Calu3 (cell line): ENCODE measurements around the gene IFIT5. TPM values are rescaled to one million over a fixed set of nuclear protein-coding genes. Genes with fewer than 3 reads are reported as not detected.

Experiments used
- BruUV-seq: library from RNA; stranded (reverse); fragments of 400-500 nt; replicated peaks from 2 replicates; lab custom pipeline; 2021; lab: Mats Ljungman, UMichigan
- CTCF ChIA-PET: fragments of 300-600 bp; sonication (Branson Sonifier 250); formaldehyde crosslinking; loops from one replicate; lab custom pipeline; 2022; ENCODE audit warnings: antibody characterized with exemption; lab: Charles Lee
- DNase-seq: peaks from one replicate; pipeline ENCODE4 v3.0.0; 2022
- H3K27ac Mint-ChIP-seq: one replicate; pipeline ENCODE4 v1.8.0; 2022; ENCODE audit warnings: mixed read lengths; ENCODE audit not compliant: unreplicated experiment
- H3K27me3 Mint-ChIP-seq: one replicate; pipeline ENCODE4 v1.8.0; 2022; ENCODE audit warnings: mixed read lengths; ENCODE audit not compliant: unreplicated experiment
- H3K36me3 Mint-ChIP-seq: one replicate; pipeline ENCODE4 v1.8.0; 2022; ENCODE audit warnings: mild to moderate bottlenecking, moderate library complexity, mixed read lengths; ENCODE audit not compliant: insufficient read depth, unreplicated experiment
- H3K4me1 Mint-ChIP-seq: one replicate; pipeline ENCODE4 v1.8.0; 2022; ENCODE audit warnings: mild to moderate bottlenecking, low read depth, mixed read lengths; ENCODE audit not compliant: unreplicated experiment
- H3K4me3 Mint-ChIP-seq: one replicate; pipeline ENCODE4 v1.8.0; 2022; ENCODE audit warnings: mild to moderate bottlenecking, low read depth, moderate library complexity, mixed read lengths; ENCODE audit not compliant: unreplicated experiment
- H3K9me3 Mint-ChIP-seq: one replicate; pipeline ENCODE4 v1.8.0; 2022; ENCODE audit warnings: low read depth, mixed read lengths; ENCODE audit not compliant: unreplicated experiment
- CTCF ChIP-seq: fragments of 200-600 bp; IDR thresholded peaks from one replicate; pipeline ENCODE4 v1.8.0; 2022; ENCODE audit warnings: antibody characterized with exemption; ENCODE audit not compliant: unreplicated experiment
- intact Hi-C: fragments of 100-400 bp; cut with micrococcal nuclease; formaldehyde crosslinking; loops from one replicate; pipeline ENCODE4 v1.10.0; 2022; ENCODE audit not compliant: unreplicated experiment
- total RNA-seq: library from RNA; stranded (reverse); gene quantifications from 2 replicates; pipeline ENCODE4 v1.2.3, GENCODE V29; 2022

Gene IFIT5
- total RNA-seq, 1 experiment from 2014 or later, result 13.8 TPM

- no TSS peak for BruUV-seq
- Mint-ChIP-seq H3K4me1 (peaks cover 10% of the 10 kb centered on the region), H3K4me3 (no peak overlapping the region), H3K27ac (no peak overlapping the region), H3K27me3 (no peaks in the 10 kb centered on the region), H3K9me3 (no peaks in the 10 kb centered on the region), H3K36me3 (peaks cover 26% of the 10 kb centered on the region)
- DNase-seq, result no peak
- TF ChIP-seq CTCF, result no peak
- CTCF ChIA-PET, result no interaction called here
- intact Hi-C loops, result no loop called here
These were observed 2.1 kb downstream of the IFIT5 start for GRCh38 chr10:89416465-89416864.

- no TSS peak for BruUV-seq
- Mint-ChIP-seq H3K4me3 (no peak overlapping the region), H3K9me3 (no peaks in the 10 kb centered on the region), H3K4me1 (peaks cover 14% of the 10 kb centered on the region), H3K27ac (no peak overlapping the region), H3K36me3 (peaks cover 16% of the 10 kb centered on the region), H3K27me3 (no peaks in the 10 kb centered on the region)
- DNase-seq, result no peak
- CTCF ChIA-PET, result no interaction called here
- TF ChIP-seq CTCF, result no peak
- intact Hi-C loops, result no loop called here
These were observed 5.2 kb downstream of the IFIT5 start for GRCh38 chr10:89419548-89419947.

- intact Hi-C loops, result no loop called here
- DNase-seq, result no peak
- Mint-ChIP-seq H3K27me3 (no peaks in the 10 kb centered on the region), H3K4me1 (peaks cover 22% of the 10 kb centered on the region), H3K36me3 (peaks cover under 1% of the 10 kb centered on the region), H3K27ac (no peak overlapping the region), H3K9me3 (no peaks in the 10 kb centered on the region), H3K4me3 (no peak overlapping the region)
- no peak for TF ChIP-seq CTCF
- no TSS peak for BruUV-seq
- CTCF ChIA-PET, result interaction anchor here (0.5 kb wide), 1 partner anchor 61 kb away, joined by 5 read pairs; no protein-coding TSS in a partner anchor
These were observed 6.7 kb downstream of the IFIT5 start for GRCh38 chr10:89421018-89421476.

GRCh38 chr10:89425000-89425399 is 10.6 kb downstream of the IFIT5 start:
- Mint-ChIP-seq H3K4me3 (no peak overlapping the region), H3K36me3 (no peaks in the 10 kb centered on the region), H3K27ac (no peak overlapping the region), H3K9me3 (no peaks in the 10 kb centered on the region), H3K4me1 (peaks cover 41% of the 10 kb centered on the region), H3K27me3 (no peaks in the 10 kb centered on the region)
- intact Hi-C loops, result loop anchor here (5.0 kb wide), 1 partner anchor 217 kb away; no protein-coding TSS in a partner anchor
- CTCF ChIA-PET, result no interaction called here
- DNase-seq, result no peak
- BruUV-seq, result no TSS peak
- no peak for TF ChIP-seq CTCF
